GM23338 (cell line): ENCODE measurements around the gene ATP5MG. TPM values are rescaled to one million over a fixed set of nuclear protein-coding genes. Genes with fewer than 3 reads are reported as not detected.

Experiments
- ATAC-seq: fragments of 200-7000 bp; cut with Tn5 transposase; 3 replicates; pipeline ENCODE4 v1.9.1; 2020
- DNase-seq: peaks from one replicate; pipeline ENCODE4 v3.0.0-alpha.2; 2015; ENCODE audit warnings: low spot score
- H2AFZ ChIP-seq: fragments of 200-600 bp; sonication (generic); 2 replicates; pipeline ENCODE4 v1.8.0; 2016; ENCODE audit warnings: antibody characterized with exemption, mild to moderate bottlenecking, moderate library complexity
- H3F3A ChIP-seq: fragments of 200-600 bp; sonication (generic); replicated peaks from 2 replicates; pipeline ENCODE4 v1.8.0; 2017; ENCODE audit warnings: antibody characterized with exemption, mixed run types, low read depth
- H3K27ac ChIP-seq: fragments of 200-600 bp; sonication (generic); 2 replicates; pipeline ENCODE4 v1.6.1; 2016; ENCODE audit warnings: low read depth
- H3K27me3 ChIP-seq: fragments of 200-600 bp; sonication (generic); 2 replicates; pipeline ENCODE4 v1.8.0; 2016; ENCODE audit warnings: mild to moderate bottlenecking, mixed run types, moderate library complexity; ENCODE audit not compliant: insufficient read depth
- H3K36me3 ChIP-seq: fragments of 200-600 bp; sonication (generic); 2 replicates; pipeline ENCODE4 v1.8.0; 2016; ENCODE audit warnings: mild to moderate bottlenecking; ENCODE audit not compliant: insufficient read depth
- H3K4me1 ChIP-seq: fragments of 200-600 bp; sonication (generic); 2 replicates; pipeline ENCODE4 v1.8.0; 2016; ENCODE audit warnings: mild to moderate bottlenecking, moderate library complexity; ENCODE audit not compliant: insufficient read depth
- H3K4me2 ChIP-seq: fragments of 200-600 bp; sonication (generic); 2 replicates; pipeline ENCODE4 v1.7.1; 2017; ENCODE audit warnings: mixed run types
- H3K4me3 ChIP-seq: fragments of 200-600 bp; sonication (generic); 2 replicates; pipeline ENCODE4 v1.6.1; 2016; ENCODE audit warnings: mixed run types
- H3K79me2 ChIP-seq: fragments of 200-600 bp; sonication (generic); replicated peaks from 2 replicates; pipeline ENCODE4 v1.8.0; 2017; ENCODE audit warnings: mild to moderate bottlenecking; ENCODE audit not compliant: insufficient read depth
- H3K9me2 ChIP-seq: fragments of 200-600 bp; sonication (generic); 2 replicates; pipeline ENCODE4 v1.8.0; 2017; ENCODE audit not compliant: insufficient read depth
- H4K20me1 ChIP-seq: fragments of 200-600 bp; sonication (generic); replicated peaks from 2 replicates; pipeline ENCODE4 v1.8.0; 2017; ENCODE audit warnings: mild to moderate bottlenecking; ENCODE audit not compliant: insufficient read depth
- H3K27ac Mint-ChIP-seq: 2 replicates; pipeline ENCODE4 v1.8.0; 2020; ENCODE audit warnings: inconsistent platforms, mild to moderate bottlenecking, moderate library complexity, mixed read lengths
- H3K27me3 Mint-ChIP-seq: 3 replicates; pipeline ENCODE4 v1.8.0; 2022; ENCODE audit warnings: low read depth, mild to moderate bottlenecking, moderate library complexity, mixed read lengths, inconsistent platforms; ENCODE audit not compliant: insufficient read depth, poor library complexity
- H3K36me3 Mint-ChIP-seq: 3 replicates; pipeline ENCODE4 v1.8.0; 2021; ENCODE audit warnings: low read depth, mild to moderate bottlenecking, inconsistent platforms, moderate library complexity, mixed read lengths
- H3K4me1 Mint-ChIP-seq: 3 replicates; pipeline ENCODE4 v1.8.0; 2020; ENCODE audit warnings: mild to moderate bottlenecking, inconsistent platforms, mixed read lengths
- H3K4me3 Mint-ChIP-seq: 3 replicates; pipeline ENCODE4 v1.8.0; 2021; ENCODE audit warnings: moderate library complexity, mild to moderate bottlenecking, inconsistent platforms, mixed read lengths
- H3K9me3 Mint-ChIP-seq: 3 replicates; pipeline ENCODE4 v1.8.0; 2020; ENCODE audit warnings: moderate library complexity, mild to moderate bottlenecking, inconsistent platforms, mixed read lengths
- CREB1 ChIP-seq: fragments of 250-450 bp; sonication (Bioruptor Pico); IDR thresholded peaks from 2 replicates; pipeline ENCODE4 v1.5.0; 2020; ENCODE audit warnings: low read depth, mild to moderate bottlenecking, moderate library complexity
- EZH2 ChIP-seq: fragments of 200-600 bp; sonication (generic); IDR thresholded peaks from one replicate; pipeline ENCODE4 v1.8.0; 2017; ENCODE audit warnings: antibody characterized with exemption, mild to moderate bottlenecking, low read depth; ENCODE audit not compliant: unreplicated experiment
- EZH2phosphoT487 ChIP-seq: fragments of 200-600 bp; sonication (generic); IDR thresholded peaks from one replicate; pipeline ENCODE4 v1.8.1; 2018; ENCODE audit warnings: antibody characterized with exemption; ENCODE audit not compliant: unreplicated experiment
- JUNB ChIP-seq: IDR thresholded peaks from one replicate; pipeline ENCODE4 v1.6.1; 2016; ENCODE audit warnings: antibody characterized with exemption; ENCODE audit not compliant: unreplicated experiment
- NANOG ChIP-seq: IDR thresholded peaks from 2 replicates; pipeline ENCODE4 v1.6.1; 2016; ENCODE audit warnings: antibody characterized with exemption, borderline replicate concordance
- POLR2AphosphoS5 ChIP-seq: IDR thresholded peaks from 2 replicates; pipeline ENCODE4 v1.6.1; 2016; ENCODE audit warnings: antibody characterized with exemption, low read depth
- STAT1 ChIP-seq: IDR thresholded peaks from one replicate; pipeline ENCODE4 v1.6.1; 2016; ENCODE audit warnings: antibody characterized with exemption; ENCODE audit not compliant: unreplicated experiment
- ZNF114 ChIP-seq: fragments of 250-450 bp; sonication (Bioruptor Pico); IDR thresholded peaks from 2 replicates; pipeline ENCODE4 v1.5.0; 2020; ENCODE audit warnings: mild to moderate bottlenecking, moderate library complexity
- ZNF331 ChIP-seq: fragments of 250-450 bp; sonication (Bioruptor Pico); IDR thresholded peaks from 2 replicates; pipeline ENCODE4 v1.5.0; 2020; ENCODE audit warnings: low read depth, mild to moderate bottlenecking, moderate library complexity
- polyA plus RNA-seq: library from polyadenylated mRNA; unstranded; fragments of >200 nt; fragmentation: Nextera tagmentation; extraction: Ambion mirVana; gene quantifications from 2 replicates; pipeline ENCODE4 v1.2.1, GENCODE V29; 2016
- total RNA-seq: library from RNA; depleted of rRNA; stranded (reverse); fragments of >200 nt; shearing (Covaris generic); gene quantifications from 2 replicates; pipeline ENCODE4 v1.2.3, GENCODE V29; 2014
- TF ChIP-seq, protein P1 (sequence below): IDR thresholded peaks from 2 replicates; pipeline ENCODE4 v1.6.1; 2016; ENCODE audit warnings: antibody characterized with exemption
- TF ChIP-seq, protein P2 (sequence below): IDR thresholded peaks from one replicate; pipeline ENCODE4 v1.6.1; 2018; ENCODE audit warnings: antibody characterized with exemption; ENCODE audit not compliant: unreplicated experiment
- TF ChIP-seq, protein P3 (sequence below): fragments of 250-450 bp; sonication (Bioruptor Pico); IDR thresholded peaks from 2 replicates; pipeline ENCODE4 v1.5.0; 2020; ENCODE audit warnings: mild to moderate bottlenecking, moderate library complexity
- TF ChIP-seq, protein P4 (sequence below), 2 experiments: fragments of 200-600 bp in 1 of 2; sonication (generic) in 1 of 2; conservative IDR thresholded peaks; 2 replicates each; pipeline versions ENCODE4 v1.5.1 to v1.6.1; 2016 to 2017; ENCODE audit warnings: antibody characterized with exemption in 2 of 2, low read depth in 2 of 2, mild to moderate bottlenecking in 2 of 2, moderate library complexity in 1 of 2

Gene ATP5MG
- total and polyA plus RNA-seq, 2 experiments from 2014 or later, result 41.7 to 987 TPM

DNA sequence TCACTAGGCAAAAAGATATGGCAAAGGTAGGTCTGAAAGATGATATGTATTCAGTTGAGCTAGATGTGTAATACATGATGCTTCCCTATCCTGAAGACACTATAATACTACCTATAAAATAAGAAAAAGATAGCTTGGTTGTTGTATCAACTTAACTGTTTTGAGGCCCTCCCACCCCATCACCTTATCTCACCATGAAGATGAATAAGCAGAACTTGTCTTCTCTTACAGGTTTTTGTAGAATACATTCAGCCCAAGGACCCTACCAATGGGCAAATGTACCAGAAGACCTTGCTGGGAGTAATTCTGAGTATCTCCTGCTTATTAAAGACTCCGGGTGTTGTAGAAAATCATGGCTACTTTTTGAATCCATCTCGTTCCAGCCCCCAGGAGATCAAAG lies 28.1 kb upstream of the ATP5MG start (continued):
- no peak for TF ChIP-seq CREB1
- TF ChIP-seq EZH2phosphoT487, result no peak

DNA sequence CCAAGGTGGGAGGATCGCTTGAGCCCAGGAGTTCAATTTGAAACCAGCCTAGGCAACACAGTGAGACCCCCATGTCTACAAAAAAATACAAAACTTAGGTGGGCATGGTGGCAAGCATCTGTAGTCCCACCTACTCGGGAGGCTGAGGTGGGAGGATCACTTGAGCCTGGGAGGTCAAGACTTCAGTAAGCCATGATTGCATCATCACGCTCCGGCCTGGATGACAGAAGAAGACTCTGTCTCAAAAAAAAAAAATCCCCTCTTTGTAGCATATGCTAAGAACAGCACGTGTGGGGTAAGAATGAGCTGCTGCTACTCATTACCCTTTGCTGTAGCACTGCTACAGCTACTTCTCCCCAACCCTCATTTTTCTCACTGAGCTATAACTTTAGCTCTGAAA lies 27.5 kb upstream of the ATP5MG start:
- no peak for TF ChIP-seq EZH2phosphoT487
- TF ChIP-seq EZH2, result no peak
- TF ChIP-seq, protein P1, sequence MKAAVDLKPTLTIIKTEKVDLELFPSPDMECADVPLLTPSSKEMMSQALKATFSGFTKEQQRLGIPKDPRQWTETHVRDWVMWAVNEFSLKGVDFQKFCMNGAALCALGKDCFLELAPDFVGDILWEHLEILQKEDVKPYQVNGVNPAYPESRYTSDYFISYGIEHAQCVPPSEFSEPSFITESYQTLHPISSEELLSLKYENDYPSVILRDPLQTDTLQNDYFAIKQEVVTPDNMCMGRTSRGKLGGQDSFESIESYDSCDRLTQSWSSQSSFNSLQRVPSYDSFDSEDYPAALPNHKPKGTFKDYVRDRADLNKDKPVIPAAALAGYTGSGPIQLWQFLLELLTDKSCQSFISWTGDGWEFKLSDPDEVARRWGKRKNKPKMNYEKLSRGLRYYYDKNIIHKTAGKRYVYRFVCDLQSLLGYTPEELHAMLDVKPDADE, result no peak
- no peak for TF ChIP-seq JUNB
- no peak for TF ChIP-seq ZNF114
- TF ChIP-seq STAT1, result no peak
- no peak for TF ChIP-seq NANOG
- TF ChIP-seq, protein P2, sequence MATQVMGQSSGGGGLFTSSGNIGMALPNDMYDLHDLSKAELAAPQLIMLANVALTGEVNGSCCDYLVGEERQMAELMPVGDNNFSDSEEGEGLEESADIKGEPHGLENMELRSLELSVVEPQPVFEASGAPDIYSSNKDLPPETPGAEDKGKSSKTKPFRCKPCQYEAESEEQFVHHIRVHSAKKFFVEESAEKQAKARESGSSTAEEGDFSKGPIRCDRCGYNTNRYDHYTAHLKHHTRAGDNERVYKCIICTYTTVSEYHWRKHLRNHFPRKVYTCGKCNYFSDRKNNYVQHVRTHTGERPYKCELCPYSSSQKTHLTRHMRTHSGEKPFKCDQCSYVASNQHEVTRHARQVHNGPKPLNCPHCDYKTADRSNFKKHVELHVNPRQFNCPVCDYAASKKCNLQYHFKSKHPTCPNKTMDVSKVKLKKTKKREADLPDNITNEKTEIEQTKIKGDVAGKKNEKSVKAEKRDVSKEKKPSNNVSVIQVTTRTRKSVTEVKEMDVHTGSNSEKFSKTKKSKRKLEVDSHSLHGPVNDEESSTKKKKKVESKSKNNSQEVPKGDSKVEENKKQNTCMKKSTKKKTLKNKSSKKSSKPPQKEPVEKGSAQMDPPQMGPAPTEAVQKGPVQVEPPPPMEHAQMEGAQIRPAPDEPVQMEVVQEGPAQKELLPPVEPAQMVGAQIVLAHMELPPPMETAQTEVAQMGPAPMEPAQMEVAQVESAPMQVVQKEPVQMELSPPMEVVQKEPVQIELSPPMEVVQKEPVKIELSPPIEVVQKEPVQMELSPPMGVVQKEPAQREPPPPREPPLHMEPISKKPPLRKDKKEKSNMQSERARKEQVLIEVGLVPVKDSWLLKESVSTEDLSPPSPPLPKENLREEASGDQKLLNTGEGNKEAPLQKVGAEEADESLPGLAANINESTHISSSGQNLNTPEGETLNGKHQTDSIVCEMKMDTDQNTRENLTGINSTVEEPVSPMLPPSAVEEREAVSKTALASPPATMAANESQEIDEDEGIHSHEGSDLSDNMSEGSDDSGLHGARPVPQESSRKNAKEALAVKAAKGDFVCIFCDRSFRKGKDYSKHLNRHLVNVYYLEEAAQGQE, result no peak
- TF ChIP-seq POLR2AphosphoS5, result no peak
- TF ChIP-seq, protein P3, sequence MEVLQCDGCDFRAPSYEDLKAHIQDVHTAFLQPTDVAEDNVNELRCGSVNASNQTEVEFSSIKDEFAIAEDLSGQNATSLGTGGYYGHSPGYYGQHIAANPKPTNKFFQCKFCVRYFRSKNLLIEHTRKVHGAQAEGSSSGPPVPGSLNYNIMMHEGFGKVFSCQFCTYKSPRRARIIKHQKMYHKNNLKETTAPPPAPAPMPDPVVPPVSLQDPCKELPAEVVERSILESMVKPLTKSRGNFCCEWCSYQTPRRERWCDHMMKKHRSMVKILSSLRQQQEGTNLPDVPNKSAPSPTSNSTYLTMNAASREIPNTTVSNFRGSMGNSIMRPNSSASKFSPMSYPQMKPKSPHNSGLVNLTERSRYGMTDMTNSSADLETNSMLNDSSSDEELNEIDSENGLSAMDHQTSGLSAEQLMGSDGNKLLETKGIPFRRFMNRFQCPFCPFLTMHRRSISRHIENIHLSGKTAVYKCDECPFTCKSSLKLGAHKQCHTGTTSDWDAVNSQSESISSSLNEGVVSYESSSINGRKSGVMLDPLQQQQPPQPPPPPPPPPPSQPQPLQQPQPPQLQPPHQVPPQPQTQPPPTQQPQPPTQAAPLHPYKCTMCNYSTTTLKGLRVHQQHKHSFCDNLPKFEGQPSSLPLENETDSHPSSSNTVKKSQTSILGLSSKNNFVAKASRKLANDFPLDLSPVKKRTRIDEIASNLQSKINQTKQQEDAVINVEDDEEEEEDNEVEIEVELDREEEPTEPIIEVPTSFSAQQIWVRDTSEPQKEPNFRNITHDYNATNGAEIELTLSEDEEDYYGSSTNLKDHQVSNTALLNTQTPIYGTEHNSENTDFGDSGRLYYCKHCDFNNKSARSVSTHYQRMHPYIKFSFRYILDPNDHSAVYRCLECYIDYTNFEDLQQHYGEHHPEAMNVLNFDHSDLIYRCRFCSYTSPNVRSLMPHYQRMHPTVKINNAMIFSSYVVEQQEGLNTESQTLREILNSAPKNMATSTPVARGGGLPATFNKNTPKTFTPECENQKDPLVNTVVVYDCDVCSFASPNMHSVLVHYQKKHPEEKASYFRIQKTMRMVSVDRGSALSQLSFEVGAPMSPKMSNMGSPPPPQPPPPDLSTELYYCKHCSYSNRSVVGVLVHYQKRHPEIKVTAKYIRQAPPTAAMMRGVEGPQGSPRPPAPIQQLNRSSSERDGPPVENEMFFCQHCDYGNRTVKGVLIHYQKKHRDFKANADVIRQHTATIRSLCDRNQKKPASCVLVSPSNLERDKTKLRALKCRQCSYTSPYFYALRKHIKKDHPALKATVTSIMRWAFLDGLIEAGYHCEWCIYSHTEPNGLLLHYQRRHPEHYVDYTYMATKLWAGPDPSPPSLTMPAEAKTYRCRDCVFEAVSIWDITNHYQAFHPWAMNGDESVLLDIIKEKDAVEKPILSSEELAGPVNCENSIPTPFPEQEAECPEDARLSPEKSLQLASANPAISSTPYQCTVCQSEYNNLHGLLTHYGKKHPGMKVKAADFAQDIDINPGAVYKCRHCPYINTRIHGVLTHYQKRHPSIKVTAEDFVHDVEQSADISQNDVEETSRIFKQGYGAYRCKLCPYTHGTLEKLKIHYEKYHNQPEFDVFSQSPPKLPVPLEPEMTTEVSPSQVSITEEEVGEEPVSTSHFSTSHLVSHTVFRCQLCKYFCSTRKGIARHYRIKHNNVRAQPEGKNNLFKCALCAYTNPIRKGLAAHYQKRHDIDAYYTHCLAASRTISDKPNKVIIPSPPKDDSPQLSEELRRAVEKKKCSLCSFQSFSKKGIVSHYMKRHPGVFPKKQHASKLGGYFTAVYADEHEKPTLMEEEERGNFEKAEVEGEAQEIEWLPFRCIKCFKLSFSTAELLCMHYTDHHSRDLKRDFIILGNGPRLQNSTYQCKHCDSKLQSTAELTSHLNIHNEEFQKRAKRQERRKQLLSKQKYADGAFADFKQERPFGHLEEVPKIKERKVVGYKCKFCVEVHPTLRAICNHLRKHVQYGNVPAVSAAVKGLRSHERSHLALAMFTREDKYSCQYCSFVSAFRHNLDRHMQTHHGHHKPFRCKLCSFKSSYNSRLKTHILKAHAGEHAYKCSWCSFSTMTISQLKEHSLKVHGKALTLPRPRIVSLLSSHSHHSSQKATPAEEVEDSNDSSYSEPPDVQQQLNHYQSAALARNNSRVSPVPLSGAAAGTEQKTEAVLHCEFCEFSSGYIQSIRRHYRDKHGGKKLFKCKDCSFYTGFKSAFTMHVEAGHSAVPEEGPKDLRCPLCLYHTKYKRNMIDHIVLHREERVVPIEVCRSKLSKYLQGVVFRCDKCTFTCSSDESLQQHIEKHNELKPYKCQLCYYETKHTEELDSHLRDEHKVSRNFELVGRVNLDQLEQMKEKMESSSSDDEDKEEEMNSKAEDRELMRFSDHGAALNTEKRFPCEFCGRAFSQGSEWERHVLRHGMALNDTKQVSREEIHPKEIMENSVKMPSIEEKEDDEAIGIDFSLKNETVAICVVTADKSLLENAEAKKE, result no peak
- TF ChIP-seq, protein P4, sequence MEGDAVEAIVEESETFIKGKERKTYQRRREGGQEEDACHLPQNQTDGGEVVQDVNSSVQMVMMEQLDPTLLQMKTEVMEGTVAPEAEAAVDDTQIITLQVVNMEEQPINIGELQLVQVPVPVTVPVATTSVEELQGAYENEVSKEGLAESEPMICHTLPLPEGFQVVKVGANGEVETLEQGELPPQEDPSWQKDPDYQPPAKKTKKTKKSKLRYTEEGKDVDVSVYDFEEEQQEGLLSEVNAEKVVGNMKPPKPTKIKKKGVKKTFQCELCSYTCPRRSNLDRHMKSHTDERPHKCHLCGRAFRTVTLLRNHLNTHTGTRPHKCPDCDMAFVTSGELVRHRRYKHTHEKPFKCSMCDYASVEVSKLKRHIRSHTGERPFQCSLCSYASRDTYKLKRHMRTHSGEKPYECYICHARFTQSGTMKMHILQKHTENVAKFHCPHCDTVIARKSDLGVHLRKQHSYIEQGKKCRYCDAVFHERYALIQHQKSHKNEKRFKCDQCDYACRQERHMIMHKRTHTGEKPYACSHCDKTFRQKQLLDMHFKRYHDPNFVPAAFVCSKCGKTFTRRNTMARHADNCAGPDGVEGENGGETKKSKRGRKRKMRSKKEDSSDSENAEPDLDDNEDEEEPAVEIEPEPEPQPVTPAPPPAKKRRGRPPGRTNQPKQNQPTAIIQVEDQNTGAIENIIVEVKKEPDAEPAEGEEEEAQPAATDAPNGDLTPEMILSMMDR (conservative IDR thresholded peaks at IDR 0.05; ENCODE audit: low read depth in 2 of 2), result no peak
- no peak for TF ChIP-seq CREB1
- TF ChIP-seq ZNF331 (CRISPR knock-in tag), result no peak
- H3K36me3 ChIP-seq, result peaks cover 50% of the 10 kb centered on the region
- no peaks in the 10 kb centered on the region for H3K27me3 ChIP-seq
- Mint-ChIP-seq H3K9me3 (no peaks in the 10 kb centered on the region), H3K27me3 (peaks cover 3% of the 10 kb centered on the region), H3K27ac (no peak overlapping the region), H3K4me1 (peaks cover 2% of the 10 kb centered on the region; the same call in 2 of the 3 replicates), H3K4me3 (no peak overlapping the region), H3K36me3 (peaks cover 74% of the 10 kb centered on the region)
- H3K9me2 ChIP-seq, result no peaks in the 10 kb centered on the region
- H2AFZ ChIP-seq, result no peak overlapping the region
- H3F3A ChIP-seq, result no peaks in the 10 kb centered on the region
- no peaks in the 10 kb centered on the region for H3K4me1 ChIP-seq
- H3K4me3 ChIP-seq, result no peak overlapping the region
- DNase-seq (no peak), ATAC-seq (no peak)
- no peaks in the 10 kb centered on the region for H3K79me2 ChIP-seq
- no peak overlapping the region for H3K27ac ChIP-seq
- no peak overlapping the region for H3K4me2 ChIP-seq
- peaks cover 7% of the 10 kb centered on the region; the same call in 1 of the 2 replicates for H4K20me1 ChIP-seq
